Pancreas (tissue), 10 donors: ENCODE measurements around the gene FLRT3. TPM values are rescaled to one million over a fixed set of nuclear protein-coding genes. Genes with fewer than 3 reads are reported as not detected.

Experiments
- ATAC-seq, 4 donors: fragments of 200-7000 bp; cut with Tn5 transposase; one replicate each; pipeline versions ENCODE4 v1.8.0 to v1.9.1; 2020; ENCODE audit warnings: mild to moderate bottlenecking in 4 of 4, moderate library complexity in 4 of 4
- DNase-seq, 6 donors: peaks; one replicate each; pipeline ENCODE4 v3.0.0-alpha.2; 2020
- FAIRE-seq: peaks from 2 replicates; lab custom pipeline; 2012; peaks lifted over from hg19 to GRCh38; lab: Jason Lieb, UNC
- H3K27ac ChIP-seq, 4 donors: fragments of 200-600 bp; sonication (generic); 1 replicate in 3 of 4; 2 replicates in 1 of 4; pipeline versions ENCODE4 v1.5.0 to v1.8.0; 2020
- H3K27me3 ChIP-seq, 4 donors: fragments of 200-600 bp; one replicate each; pipeline ENCODE4 v1.8.0; 2021
- H3K36me3 ChIP-seq, 3 donors: fragments of 200-600 bp; sonication (generic) in 1 of 3; one replicate each; pipeline versions ENCODE4 v1.5.0 to v1.8.0; 2020 to 2021
- H3K4me1 ChIP-seq, 3 donors: fragments of 200-600 bp; one replicate each; pipeline ENCODE4 v1.8.0; 2021
- H3K4me3 ChIP-seq, 4 donors: fragments of 200-600 bp; sonication (generic) in 2 of 4; one replicate each; pipeline versions ENCODE4 v1.5.0 to v1.8.0; 2020 to 2021
- H3K9me3 ChIP-seq, 4 donors: fragments of 200-600 bp; one replicate each; pipeline ENCODE4 v1.8.0; 2021
- CTCF ChIP-seq, 4 donors: fragments of 200-600 bp; sonication (generic) in 3 of 4; IDR thresholded peaks; one replicate each; pipeline versions ENCODE4 v1.5.0 to v1.8.0; 2021; ENCODE audit warnings: antibody characterized with exemption in 4 of 4
- WGBS, 2 donors: extraction: QIAGEN DNeasy Blood & Tissue Kit; methylation state at CpG; one replicate each; pipeline ENCODE4 v1.1.7; 2013; 5-methylcytosine and 5-hydroxymethylcytosine counted together
- intact Hi-C, 3 donors: fragments of 100-400 bp; cut with DNase I; formaldehyde crosslinking; loops; one replicate each; pipeline versions ENCODE4 v1.11.1 to v1.14.2; 2022
- polyA plus RNA-seq, 2 donors: library from polyadenylated mRNA; stranded (reverse); fragments of 200-250 nt; gene quantifications; one replicate each; pipeline ENCODE4 v1.2.3, GENCODE V29; 2013
- total RNA-seq, 6 donors: library from RNA; stranded (reverse); fragmentation: NEBNext Ultra II Directional in 4 of 6; extraction: Animal tissue kit (Norgen Biotek cat#: 25700) in 4 of 6; gene quantifications; one replicate each; pipeline versions ENCODE4 v1.2.1 to v1.2.4, GENCODE V29; 2021 to 2023
- donor health status: healthy with polysubstance abuse.
- donor health status: DM: no; HTN: no; CAD: no; lungs with moderate emphysema.
- donor health status: DM: no; HTN: no; CAD: no.
- donor health status: control.
- donor health status: control.
- donor health status: Bipolar disorder and iron deficiency.
- donor health status: DM: yes; HTN: yes; CAD: no.
- donor health status: DM: no; HTN: no; CAD: no.
- donor health status: DM: no; HTN: no; CAD: no.
- donor health status: DM: yes; HTN: yes; CAD: no.

The FLRT3 gene
- total and polyA plus RNA-seq, 8 donors = 0.72 to 11.0 (median 1.2) TPM

DNA sequence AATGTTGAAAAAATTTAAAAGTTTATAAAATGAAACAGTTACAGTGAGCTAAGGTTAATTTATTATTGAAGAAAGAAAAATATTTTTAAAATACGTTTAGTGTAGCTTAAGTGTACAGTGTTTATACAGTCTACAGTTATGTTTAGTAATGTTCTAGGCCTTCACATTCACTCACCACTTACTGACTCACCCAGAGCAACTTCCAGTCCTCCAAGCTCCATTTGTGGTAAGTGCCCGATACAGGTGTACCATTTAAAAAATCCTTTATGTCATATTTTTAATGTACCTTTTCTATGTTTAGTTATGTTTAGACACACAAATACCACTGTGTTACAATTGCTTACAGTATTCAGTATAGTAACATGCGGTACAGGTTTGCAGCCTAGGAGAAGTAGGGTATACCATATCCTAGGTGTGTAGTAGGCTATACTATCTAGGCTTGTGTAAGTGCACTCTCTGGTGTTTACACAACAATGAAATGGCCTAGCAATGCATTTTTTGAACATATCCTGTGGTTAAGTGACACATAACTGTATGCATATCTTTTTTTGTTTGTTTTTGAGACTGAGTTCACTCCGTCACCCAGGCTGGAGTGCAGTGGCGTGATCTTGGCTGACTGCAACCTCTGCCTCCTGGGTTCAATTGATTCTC, 26.3 kb downstream of the FLRT3 start:
- Histone ChIP-seq H3K9me3 (no peaks in the 10 kb centered on the region), H3K36me3 (no peaks in the 10 kb centered on the region), H3K4me1 (no peaks in the 10 kb centered on the region), H3K27me3 (no peaks in the 10 kb centered on the region), H3K27ac (no peak overlapping the region), H3K4me3 (no peak overlapping the region)
- WGBS, 2 donors = 90 to 94% methylated on average over 5 of the region's 5 CpGs
- DNase-seq = no peak
- no peak for FAIRE-seq
- intact Hi-C loops = no loop called here
- TF ChIP-seq CTCF (IDR thresholded peaks at IDR 0.05) = no peak
- no peak for ATAC-seq

DNA sequence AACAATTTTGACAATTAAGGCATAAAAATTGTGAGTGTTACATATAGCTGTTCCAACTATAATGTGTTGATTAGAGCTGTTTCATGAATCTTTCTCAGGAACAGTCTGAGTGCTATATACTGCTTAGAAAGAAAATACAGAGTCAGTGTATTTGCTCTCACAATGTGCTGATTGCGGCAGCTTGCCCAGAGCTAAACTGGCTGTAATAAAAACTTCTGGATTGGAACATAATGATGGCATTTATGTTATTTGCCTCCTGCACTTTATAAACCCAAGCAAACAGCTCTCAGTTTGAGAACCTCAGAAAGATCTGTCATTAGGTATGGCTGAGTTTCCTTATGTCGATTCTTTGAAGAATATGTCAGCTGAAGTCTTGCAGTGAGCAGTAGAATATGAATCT, 29.5 kb downstream of the FLRT3 start:
- ATAC-seq (no peak), DNase-seq (no peak), FAIRE-seq (no peak)
- H3K9me3 ChIP-seq = no peaks in the 10 kb centered on the region
- H3K27me3 ChIP-seq = no peaks in the 10 kb centered on the region
- H3K4me3 ChIP-seq = no peak overlapping the region
- H3K27ac ChIP-seq = no peak overlapping the region
- H3K36me3 ChIP-seq = no peaks in the 10 kb centered on the region
- intact Hi-C loops = no loop called here
- no peak for TF ChIP-seq CTCF (IDR thresholded peaks at IDR 0.05)
- no peaks in the 10 kb centered on the region for H3K4me1 ChIP-seq
- WGBS, 2 donors = 74 to 83% methylated on average over 2 of the region's 2 CpGs

- no peak for FAIRE-seq
- ATAC-seq = no peak
Measured at GRCh38 chr20:14304472-14304871, 32.9 kb downstream of the FLRT3 start.

GRCh38 chr20:14303651-14304050, 33.8 kb downstream of the FLRT3 start:
- Histone ChIP-seq H3K27ac (no peak overlapping the region), H3K4me1 (no peaks in the 10 kb centered on the region), H3K9me3 (no peaks in the 10 kb centered on the region), H3K27me3 (no peaks in the 10 kb centered on the region), H3K36me3 (no peaks in the 10 kb centered on the region), H3K4me3 (no peak overlapping the region)
- DNase-seq (no peak), ATAC-seq (no peak), FAIRE-seq (no peak)
- intact Hi-C loops = no loop called here
- TF ChIP-seq CTCF (IDR thresholded peaks at IDR 0.05) = no peak

More at GRCh38 chr20:14304472-14304871, 32.9 kb downstream of the FLRT3 start:
- Histone ChIP-seq H3K4me1 (no peaks in the 10 kb centered on the region), H3K9me3 (no peaks in the 10 kb centered on the region), H3K27ac (no peak overlapping the region), H3K27me3 (no peaks in the 10 kb centered on the region), H3K36me3 (no peaks in the 10 kb centered on the region), H3K4me3 (no peak overlapping the region)
- no peak for TF ChIP-seq CTCF (IDR thresholded peaks at IDR 0.05)
- no peak for DNase-seq
- intact Hi-C loops = no loop called here
- WGBS, 2 donors = 73 to 81% methylated on average over 1 of the region's 1 CpG

DNA sequence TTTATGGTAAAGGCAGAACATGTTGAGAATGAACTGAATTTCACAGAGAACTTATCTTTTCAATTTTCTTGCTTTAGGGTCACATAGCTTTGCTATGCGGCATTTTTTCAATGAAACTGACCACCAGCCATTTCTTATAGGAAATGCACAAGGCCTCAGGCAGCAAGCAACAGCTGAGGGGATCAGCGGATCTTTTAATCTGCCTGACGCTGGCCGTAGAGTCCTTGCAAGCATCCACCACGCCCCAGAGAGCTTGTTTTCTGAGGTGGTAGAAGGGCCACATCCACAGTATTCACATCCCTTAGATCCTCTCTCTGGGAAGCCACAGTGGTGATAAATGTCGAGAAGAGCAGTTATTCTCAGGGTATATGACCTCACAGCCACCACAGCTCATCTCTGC, 34.3 kb downstream of the FLRT3 start:
- no peak for DNase-seq
- Histone ChIP-seq H3K4me3 (no peak overlapping the region), H3K9me3 (no peaks in the 10 kb centered on the region), H3K27me3 (no peaks in the 10 kb centered on the region), H3K36me3 (no peaks in the 10 kb centered on the region), H3K27ac (no peak overlapping the region), H3K4me1 (no peaks in the 10 kb centered on the region)
- ATAC-seq = no peak
- intact Hi-C loops = no loop called here
- no peak for FAIRE-seq
- WGBS, 2 donors = 86 to 94% methylated on average over 6 of the region's 6 CpGs
- TF ChIP-seq CTCF (IDR thresholded peaks at IDR 0.05) = no peak
